B cell (primary cell): Measurements from ENCODE around the gene EEF1AKMT4.

ENCODE experiments used
- EZH2 ChIP-seq: IDR thresholded peaks from 2 replicates; pipeline ENCODE4 v1.6.1; 2012; ENCODE audit warnings: borderline replicate concordance, low read depth, mild to moderate bottlenecking, moderate library complexity, low read length; ENCODE audit not compliant: insufficient read depth, poor library complexity, severe bottlenecking
- TF ChIP-seq, protein P1 (sequence below): fragments of 200-600 bp; IDR thresholded peaks from one replicate; pipeline ENCODE4 v1.8.0; 2022; ENCODE audit warnings: antibody characterized with exemption, mild to moderate bottlenecking

DNA sequence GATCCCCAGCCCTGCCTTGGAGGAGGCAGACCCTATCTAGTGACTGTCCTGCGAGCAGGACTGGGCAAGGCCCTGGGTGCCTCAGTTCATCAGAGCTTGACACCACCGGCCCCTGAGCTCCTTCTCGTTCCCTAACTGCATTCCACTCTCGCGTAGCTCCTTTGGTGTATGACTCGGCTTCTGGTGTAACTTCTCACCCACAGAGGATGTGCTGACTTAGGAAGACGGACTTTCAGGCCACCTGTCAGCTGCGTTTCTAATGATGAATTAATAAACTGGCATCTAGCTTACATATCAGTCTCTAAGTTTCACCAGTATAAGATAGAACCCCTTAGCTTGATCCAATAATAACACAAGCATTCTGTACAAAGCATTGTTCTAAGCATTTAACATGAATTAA, 45.9 kb upstream of the EEF1AKMT4 start:
- TF ChIP-seq, protein P1, sequence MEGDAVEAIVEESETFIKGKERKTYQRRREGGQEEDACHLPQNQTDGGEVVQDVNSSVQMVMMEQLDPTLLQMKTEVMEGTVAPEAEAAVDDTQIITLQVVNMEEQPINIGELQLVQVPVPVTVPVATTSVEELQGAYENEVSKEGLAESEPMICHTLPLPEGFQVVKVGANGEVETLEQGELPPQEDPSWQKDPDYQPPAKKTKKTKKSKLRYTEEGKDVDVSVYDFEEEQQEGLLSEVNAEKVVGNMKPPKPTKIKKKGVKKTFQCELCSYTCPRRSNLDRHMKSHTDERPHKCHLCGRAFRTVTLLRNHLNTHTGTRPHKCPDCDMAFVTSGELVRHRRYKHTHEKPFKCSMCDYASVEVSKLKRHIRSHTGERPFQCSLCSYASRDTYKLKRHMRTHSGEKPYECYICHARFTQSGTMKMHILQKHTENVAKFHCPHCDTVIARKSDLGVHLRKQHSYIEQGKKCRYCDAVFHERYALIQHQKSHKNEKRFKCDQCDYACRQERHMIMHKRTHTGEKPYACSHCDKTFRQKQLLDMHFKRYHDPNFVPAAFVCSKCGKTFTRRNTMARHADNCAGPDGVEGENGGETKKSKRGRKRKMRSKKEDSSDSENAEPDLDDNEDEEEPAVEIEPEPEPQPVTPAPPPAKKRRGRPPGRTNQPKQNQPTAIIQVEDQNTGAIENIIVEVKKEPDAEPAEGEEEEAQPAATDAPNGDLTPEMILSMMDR: no peak
- no peak for TF ChIP-seq EZH2
